Measurements from ENCODE around the gene THRB. TPM values are rescaled to one million over a fixed set of nuclear protein-coding genes. Genes with fewer than 3 reads are reported as not detected.
A peak's percentile ranks its signal among the peaks of the same experiment; 100 is the strongest.

Gene THRB
- polyA plus RNA-seq, 4 donors, result 4.1 to 26.5 (median 24.4) TPM

DNA sequence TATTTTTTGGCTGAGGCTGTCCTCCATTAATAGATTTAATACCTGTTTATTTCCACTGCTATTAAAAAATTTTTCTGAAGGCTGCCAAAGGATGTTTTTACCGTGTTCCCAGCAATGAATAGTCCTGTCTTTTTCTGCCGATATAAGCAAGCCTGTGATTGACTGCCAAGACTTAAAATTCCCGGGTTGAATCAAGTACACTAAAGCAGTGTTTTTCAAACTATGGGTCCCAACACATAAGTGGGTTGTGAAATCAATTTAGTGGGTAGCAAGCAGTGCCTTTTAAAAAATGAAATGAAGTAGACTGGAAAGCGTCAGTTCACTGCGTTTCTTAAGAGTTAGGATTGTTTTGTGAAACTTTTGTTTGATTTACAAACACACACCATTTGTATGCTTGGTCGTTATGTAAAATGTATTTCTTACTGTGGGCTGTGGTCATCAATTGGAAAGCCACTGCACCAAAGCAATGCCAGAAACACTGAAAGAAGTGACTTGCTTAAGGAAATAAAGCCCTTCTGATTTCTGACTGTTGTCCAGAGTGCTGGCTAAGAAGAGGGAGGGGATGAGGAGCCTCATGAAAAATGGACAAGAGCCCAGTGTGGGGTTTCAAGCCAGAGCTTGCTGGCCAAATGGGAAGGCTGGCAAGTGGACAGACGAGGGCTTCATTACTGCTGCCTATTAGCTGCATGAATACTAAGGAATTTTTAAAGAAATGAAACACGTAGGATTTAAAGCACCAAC, 206.0 kb downstream of the THRB start:
- DNase-seq (ENCODE audit: low read depth in 4 of 4, low spot score in 3 of 4), result no peak

DNA sequence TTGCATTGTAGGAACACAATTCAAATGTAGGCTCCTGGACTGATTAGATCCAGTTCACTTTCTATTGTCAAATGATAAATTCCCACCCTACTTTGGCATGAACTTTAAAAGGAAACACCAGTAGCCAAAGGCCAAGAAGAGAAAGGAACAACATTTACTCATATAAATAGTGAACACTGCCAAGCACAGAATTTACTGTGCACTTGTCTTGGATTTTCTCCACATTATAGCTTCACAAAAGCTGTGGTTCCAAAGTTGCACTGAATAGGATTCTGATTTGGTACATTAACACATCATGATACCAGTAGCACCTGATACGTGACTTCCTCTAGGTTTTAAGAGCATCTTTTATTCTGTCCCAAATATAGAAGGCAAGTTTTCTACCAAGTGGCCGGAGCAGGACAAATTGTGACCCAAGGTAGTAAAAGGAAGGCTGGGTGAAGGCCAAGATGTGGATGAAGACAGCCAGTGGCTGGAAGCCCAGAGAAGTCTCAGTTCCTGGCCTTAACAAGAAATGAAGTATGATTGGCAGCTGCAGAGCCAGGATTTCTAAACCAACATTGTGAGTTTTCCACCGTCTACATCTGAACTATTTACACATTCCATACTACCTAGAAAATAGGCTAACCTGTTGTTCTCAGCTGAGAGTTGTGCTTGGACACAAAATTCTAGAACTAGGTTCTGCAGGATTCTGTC, 206.7 kb downstream of the THRB start:
- no peak for DNase-seq (ENCODE audit: low read depth in 4 of 4, low spot score in 3 of 4)

DNA sequence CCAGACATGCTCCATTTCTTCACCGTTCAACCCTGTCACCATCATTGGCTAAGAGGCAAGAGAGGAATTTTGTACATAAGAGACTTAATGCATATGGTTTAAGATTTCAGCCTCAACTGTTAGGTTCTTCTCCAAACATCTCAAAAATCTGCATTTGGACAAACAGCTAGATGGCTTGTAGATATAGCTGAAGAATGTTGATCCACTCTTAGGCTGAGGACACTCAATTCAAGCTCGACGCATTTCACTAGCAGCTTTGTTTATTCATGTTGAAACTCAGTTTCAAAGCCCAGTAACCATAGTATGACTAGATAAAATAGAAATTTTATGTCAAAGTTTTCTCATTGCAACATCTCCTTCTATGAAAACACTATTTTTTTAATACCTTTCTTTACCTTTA, 208.2 kb downstream of the THRB start:
- DNase-seq (ENCODE audit: low read depth in 4 of 4, low spot score in 3 of 4), result no peak

DNA sequence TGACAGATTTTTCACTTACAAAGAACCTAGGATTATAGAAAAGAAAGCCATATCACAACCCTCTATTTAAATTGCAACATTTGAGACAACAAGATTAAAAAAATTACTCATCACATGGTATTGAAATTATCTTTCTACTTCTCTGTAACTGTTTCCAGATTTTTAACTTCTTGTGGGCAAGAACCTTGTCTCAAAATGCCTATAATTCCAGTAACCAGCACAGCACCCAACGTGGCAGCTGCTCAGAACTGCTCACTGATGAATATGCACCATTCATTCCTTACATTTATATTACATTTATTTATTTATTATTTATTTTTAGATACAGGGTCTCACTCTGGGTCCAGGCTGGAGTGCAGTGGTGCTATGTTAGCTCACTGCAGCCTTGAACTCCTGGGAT, 216.1 kb downstream of the THRB start:
- DNase-seq (ENCODE audit: low read depth in 4 of 4, low spot score in 3 of 4), result no peak

DNA sequence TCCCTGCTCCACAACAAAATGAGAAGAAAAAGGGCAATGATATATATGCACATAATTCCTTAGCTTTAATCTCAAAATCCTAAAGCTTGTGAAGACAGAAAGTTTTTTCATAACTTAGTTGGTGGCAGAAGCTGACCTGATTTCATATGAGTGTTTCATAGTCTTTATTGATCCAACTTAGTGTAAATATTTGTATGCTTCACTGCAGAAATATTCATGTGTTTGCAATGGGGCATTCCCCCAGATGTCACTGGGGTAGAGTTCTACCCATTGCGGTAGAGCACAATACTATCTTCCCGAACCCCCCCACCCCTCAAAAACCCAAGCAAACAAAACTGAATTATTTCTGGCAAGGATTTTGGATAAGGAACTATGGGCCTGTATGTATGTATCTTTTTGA, 221.2 kb downstream of the THRB start:
- no peak for DNase-seq (ENCODE audit: low read depth in 4 of 4, low spot score in 3 of 4)

DNA sequence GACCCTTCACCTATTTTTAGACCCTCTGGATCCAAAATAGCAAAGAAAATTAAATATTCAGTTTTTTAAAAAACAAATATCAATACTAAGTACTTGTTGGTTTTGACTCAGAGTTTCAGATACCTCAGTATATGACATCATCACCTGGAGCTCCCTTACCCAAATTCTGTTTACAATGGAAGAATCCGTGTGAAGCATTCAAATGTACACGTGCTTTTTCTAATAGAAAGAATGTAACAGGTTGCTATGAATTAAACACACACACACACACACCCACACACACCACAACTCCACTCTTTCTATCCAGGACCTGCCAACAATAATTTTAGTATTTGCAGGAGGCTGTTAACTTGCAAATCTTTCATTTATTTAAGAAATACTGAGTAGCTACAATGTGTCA, 221.8 kb downstream of the THRB start:
- no peak for DNase-seq (ENCODE audit: low read depth in 4 of 4, low spot score in 3 of 4)

DNA sequence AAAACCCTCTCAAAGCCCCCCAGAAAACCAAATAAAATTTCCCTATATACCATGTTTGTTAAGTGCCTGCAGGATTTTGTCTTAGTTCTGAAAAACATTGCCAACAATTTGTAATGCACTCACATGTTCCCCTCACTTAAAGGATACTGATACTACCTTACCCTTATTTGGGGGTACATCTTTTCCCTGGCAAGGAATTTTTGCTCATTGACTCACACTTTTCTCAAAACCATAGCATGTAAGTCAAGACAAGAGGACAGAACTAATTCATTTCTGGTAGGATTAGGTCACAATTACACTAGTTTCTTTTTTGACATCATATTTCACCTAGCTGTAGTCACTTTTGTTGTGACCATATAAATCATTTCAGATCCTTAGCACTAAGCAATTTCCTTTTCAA, 222.2 kb downstream of the THRB start:
- DNase-seq (ENCODE audit: low read depth in 4 of 4, low spot score in 3 of 4), result no peak

DNA sequence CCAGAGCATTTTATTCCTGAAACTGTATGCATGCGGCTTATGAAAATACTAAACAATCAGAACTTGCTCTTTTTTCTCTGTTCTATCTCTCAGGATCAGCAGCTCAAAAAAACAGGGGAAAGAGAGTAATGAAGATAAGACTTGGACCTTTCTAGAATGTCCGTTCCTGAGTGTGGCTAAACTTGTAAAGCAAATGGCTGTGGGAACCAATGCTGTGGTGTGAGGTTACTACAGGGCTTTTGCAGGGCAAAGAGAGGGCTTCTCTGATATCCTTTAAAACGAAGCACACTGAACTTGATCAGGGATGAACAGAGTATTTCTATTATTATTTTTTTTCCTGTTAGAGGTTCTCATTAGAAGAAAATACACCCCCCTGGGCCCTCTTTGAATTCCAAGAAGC, 223.4 kb downstream of the THRB start:
- DNase-seq (ENCODE audit: low read depth in 4 of 4, low spot score in 3 of 4), result no peak

DNA sequence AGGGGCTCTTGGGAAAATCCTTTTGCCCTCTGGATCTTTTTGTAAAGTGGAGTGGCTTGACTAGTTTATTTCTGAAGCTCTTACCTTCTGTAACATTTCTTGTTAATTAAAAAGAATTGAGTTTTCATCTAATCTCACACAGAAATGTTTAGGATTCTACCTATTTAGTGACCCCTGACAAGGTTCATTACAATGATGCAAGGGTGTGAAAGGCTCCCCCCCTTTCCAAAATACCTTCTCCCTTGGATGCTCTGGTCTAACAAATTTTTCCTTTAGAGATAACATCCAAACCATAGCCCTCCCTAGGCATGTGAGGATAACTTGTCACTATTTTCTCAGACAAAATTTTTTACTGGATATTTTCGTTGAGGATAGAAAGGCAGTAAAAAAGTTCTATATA, 223.9 kb downstream of the THRB start:
- DNase-seq (ENCODE audit: low read depth in 4 of 4, low spot score in 3 of 4), result no peak

DNA sequence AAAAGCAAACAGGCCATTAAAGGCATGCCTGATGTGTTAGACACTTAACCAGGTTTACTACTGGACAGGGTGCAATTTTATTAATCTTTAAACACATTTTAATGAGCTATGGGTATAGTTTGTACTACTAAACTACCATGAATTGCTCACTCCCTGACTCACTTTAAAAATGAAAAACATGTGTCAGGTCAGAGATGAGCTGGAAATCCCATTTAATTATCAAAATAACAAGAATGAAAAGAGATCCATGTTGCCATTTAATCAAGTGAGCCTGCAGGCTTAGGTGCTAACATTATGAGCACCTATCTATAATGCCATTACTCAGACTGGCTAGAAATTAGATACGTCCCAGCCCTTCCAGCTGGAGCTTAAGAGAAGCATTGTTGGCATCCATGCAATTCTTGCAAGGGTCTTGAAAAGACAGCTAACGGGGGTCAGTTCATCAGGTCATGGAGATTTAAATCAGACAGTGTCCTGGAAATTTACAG, 224.4 kb downstream of the THRB start:
- peak in 1 of 4 donors; percentile 21 for DNase-seq (ENCODE audit: low read depth in 4 of 4, low spot score in 3 of 4)

DNA sequence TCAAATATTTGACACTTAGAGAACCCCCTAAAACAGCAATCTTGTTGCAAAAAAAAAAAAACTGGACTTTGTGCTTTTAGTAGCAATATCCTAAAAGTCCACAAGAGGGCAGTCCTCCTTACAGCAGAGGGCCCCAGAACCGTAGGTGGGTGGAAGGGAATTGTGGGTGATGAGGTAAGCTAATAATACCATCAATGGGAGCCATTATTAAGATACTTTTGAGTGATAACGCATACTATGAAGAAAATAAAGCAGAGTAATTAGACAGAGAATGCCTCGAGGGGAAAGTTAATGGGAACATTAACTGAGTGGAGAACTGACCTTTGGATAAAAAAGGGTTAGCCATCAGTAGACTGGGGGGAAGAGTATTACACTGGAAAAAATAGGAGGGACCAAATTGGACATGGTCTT, 229.9 kb downstream of the THRB start:
- DNase-seq (ENCODE audit: low read depth in 4 of 4, low spot score in 3 of 4), result peak in 1 of 4 donors; percentile 15

DNA sequence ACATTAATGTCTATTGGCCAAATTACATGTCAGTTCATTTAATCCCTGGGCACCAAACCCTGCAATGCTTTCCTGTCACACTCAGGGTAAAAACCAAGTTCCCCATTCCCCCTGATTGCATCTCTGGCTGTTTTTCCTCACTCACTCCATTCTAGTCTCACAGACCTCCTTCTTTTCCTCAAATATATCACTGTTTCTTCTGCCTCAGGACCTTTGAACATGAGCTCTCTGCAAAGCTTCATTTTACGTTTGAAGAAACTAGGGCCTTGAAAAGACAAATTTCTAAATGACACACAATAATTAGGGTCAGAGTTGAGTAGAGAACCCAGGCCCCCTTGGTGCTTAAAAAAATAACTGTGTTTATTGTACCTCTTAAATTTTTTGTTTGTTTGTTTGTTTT, 230.6 kb downstream of the THRB start:
- DNase-seq (ENCODE audit: low read depth in 4 of 4, low spot score in 3 of 4), result no peak

DNA sequence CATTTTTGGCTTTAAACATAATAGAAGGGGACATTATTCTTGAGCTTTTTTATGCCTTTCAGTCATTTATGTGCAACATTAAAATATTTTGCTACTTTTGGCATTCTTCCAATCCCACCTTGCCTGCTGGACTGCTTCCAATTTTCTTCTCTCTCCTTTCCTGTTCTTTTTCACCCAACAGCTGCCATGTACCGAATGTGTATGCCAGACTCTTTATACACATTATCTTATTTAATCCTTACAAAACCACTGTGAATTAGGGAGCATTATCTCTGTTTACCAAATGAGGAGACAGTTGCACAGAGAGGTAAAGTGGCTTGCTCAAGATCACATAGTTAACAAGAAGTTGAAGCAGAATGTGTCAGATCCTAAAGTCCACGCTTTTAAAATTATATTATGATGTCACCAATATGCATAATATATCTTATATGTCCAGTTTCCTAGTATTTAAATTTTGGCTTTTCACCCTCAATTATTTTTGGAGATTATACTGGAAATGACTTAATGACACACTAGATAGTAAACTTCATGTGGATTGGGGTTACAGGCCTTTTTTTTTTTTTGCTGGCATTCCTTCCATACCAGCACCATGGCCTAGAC, 231.5 kb downstream of the THRB start:
- no peak for DNase-seq (ENCODE audit: low read depth in 4 of 4, low spot score in 3 of 4)

DNA sequence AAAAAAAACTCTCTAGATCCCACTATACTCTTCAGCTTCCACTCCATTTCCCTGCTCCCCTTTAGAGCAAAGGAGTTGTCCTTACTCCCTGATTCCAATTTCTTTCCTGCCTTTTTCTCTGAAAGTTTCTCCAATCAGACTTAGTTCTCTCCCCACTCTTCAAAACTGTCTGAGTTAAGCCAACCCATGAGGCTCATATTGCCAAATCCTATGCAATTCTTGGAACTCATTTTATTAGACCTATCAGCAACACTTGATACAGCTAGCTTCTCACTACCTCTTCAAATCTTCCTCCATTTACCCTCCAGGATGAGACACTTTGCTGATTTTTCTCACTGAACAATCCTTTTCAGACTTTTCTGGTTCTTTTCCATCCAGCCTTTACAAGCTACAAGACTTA, 233.1 kb downstream of the THRB start:
- no peak for DNase-seq (ENCODE audit: low read depth in 4 of 4, low spot score in 3 of 4)

DNA sequence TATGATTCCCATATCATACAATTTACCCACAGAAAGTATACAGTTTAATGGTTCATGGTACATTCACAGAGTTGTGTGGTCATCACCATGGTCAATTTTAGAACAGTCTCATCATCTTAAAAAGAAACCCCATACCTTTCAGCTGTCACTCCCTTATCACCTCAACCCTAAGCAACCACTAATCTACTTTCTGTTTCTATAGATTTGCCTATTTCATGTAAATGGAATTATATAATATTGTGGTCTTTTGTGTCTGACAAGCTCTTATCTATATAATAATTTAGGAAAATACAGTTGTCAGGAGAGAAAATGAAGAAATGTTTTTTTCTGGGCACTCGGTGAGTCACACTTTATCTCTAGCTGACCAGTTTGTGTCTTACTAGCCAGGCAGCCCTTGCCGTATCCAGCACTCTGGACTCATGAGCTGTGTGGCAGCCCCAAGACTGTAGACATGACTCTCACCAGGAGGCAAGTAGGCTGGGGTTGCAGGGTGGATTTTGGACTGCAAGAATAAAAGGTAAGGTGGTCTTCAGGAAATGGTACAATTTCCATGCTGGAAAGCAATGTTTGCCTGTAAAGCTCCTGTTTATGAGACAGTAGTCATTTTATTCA, 234.6 kb downstream of the THRB start:
- DNase-seq (ENCODE audit: low read depth in 4 of 4, low spot score in 3 of 4), result no peak

DNA sequence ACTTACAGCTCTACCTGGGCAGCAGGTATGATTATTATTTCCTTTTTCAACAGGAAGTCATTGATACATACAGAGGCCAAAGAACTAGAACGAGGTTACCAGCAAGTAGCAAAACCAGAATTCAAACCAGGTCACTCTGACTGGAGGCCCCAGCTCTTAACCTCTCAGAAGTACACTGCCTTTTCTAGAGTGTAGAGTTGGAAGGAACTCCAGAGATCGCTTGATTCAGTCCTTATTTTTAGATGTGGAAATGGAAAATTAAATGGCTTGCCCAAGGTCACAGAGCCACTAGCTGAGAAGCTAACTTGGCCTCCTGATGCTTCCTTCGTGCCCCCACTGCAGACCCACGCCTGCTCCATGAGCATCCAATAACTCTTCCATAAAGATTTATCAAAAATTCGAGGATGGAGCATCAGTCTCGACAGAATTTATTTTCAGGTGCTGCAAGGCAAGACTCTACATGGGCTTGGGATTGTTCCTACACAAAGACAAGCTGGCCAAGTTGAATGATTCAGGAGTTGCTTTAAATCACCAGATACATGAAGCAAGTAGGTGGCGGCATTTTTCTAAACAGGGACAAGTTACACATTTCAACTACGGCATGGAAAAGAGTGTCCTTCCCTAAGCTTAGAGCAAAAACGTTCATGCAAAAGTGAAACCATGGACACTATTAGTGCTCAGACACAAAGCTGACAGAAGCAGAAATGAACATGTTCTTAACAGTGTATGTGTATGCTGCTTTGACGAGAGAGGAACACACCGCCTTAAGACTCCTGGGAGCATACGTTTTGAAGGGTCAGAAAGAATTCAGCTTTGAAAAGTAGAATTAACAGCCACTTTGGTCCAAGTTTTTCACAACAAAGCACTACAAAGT, 235.7 kb downstream of the THRB start:
- DNase-seq (ENCODE audit: low read depth in 4 of 4, low spot score in 3 of 4), result no peak

DNA sequence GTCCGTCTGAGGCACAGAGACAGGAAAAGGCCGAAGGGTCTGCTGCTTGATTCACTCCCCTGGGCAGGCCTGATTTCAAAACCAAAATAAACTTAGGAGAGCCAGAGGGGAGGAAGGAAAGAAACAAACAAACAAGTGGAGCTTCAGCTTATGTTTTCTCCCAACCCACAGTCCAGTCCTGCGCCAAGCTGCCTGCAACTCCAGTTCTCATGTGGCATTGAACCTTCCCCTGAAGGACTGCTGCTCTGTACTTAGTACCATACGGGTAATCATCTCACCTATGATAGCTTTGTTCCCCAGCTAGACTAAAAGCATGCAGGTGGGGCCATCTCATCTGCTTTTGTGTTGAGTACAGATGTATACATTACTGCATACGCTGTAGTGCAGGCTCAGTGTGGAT, 236.4 kb downstream of the THRB start:
- no peak for DNase-seq (ENCODE audit: low read depth in 4 of 4, low spot score in 3 of 4)

DNA sequence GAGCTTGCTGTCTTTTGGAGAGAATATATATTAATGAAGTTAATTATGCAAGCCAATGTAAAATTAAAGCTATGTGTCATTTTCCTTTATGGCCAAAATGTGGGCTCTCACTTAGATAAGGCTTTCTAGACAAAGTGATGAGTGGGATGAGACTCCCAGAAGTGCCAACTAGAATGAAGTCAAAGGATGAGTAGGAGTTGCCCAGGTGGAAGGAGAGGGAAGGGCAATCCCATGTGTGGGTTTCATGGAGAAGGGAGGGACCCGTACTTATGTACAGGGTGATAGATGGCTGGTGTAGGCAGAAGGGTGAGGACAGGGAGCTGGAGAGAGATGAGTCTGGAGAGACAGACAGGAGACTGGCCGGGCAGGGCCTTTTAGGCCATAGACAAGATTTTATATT, 239.2 kb downstream of the THRB start:
- no peak for DNase-seq (ENCODE audit: low read depth in 4 of 4, low spot score in 3 of 4)

DNA sequence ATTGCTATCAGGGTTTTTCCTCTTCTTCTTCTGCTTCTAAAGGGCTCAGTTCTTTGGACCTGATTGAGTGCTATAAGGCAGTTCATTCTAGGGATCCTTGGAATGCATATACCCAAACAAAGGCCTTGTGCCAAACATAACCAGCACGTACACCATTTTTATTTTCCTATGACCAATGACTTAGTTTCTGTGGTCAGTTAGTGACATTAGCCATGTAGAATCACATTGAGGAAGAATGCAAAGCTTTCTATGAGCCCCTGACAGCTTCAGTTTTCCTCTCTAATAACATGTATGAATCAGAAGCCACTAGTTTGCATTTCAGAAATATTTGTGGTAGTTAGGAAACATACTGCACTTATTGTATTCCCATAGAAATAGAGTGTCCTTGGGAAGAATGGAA, 240.0 kb downstream of the THRB start:
- DNase-seq (ENCODE audit: low read depth in 4 of 4, low spot score in 3 of 4), result no peak

DNA sequence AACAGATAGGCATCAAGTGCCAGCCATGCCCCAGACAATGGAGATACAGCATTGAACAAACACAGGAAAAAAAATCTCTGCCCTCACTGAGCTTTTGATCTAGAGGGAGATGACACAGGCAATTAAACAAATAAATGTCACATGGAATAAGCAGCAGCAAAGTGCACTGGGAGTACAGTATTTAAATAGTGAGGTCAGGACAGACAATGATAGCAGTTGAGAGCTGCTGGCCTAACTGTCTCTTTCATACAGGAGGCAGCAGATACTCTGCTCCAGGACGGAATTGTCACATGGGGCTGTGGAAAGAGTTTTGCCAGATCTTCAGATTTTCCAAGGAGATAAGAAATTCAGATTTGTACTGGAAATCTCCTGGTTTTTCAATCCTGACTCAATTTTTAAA, 241.3 kb downstream of the THRB start:
- no peak for DNase-seq (ENCODE audit: low read depth in 4 of 4, low spot score in 3 of 4)

DNA sequence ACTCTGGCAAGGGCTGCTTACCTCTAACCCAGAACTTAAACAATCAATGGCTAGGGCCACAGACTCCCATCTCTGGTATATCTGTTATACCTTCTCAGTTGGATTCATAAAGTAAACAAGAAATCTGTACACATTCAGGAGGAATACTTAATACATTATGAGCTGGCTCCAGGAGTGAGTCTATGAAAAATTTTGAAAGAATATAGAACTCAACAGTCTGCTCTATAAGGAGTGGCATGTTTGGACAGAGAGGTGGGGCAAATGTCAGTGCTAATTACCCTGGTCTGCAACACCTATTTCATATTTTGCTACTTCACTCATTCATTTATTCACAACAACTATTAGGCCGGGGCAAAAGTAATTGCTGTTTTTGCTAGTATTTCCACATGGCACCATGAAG, 245.1 kb downstream of the THRB start:
- DNase-seq (ENCODE audit: low read depth in 4 of 4, low spot score in 3 of 4), result no peak
